GM18951 (cell line): ENCODE results near the gene ETF1.

Source experiments
- POLR2A ChIP-seq: IDR thresholded peaks from 4 replicates; pipeline ENCODE4 v1.6.1; 2011; ENCODE audit warnings: mild to moderate bottlenecking; ENCODE audit not compliant: insufficient read length, insufficient read depth; ENCODE audit errors: extremely low read depth
- in situ Hi-C: fragments of 300-500 bp; cut with MboI; formaldehyde crosslinking; loops from one replicate; pipeline ENCODE4 v1.12.0; 2022; ENCODE audit warnings: low sequenced_read_pairs, mixed read lengths, inconsistent platforms; ENCODE audit not compliant: unreplicated experiment

The ETF1 gene

DNA sequence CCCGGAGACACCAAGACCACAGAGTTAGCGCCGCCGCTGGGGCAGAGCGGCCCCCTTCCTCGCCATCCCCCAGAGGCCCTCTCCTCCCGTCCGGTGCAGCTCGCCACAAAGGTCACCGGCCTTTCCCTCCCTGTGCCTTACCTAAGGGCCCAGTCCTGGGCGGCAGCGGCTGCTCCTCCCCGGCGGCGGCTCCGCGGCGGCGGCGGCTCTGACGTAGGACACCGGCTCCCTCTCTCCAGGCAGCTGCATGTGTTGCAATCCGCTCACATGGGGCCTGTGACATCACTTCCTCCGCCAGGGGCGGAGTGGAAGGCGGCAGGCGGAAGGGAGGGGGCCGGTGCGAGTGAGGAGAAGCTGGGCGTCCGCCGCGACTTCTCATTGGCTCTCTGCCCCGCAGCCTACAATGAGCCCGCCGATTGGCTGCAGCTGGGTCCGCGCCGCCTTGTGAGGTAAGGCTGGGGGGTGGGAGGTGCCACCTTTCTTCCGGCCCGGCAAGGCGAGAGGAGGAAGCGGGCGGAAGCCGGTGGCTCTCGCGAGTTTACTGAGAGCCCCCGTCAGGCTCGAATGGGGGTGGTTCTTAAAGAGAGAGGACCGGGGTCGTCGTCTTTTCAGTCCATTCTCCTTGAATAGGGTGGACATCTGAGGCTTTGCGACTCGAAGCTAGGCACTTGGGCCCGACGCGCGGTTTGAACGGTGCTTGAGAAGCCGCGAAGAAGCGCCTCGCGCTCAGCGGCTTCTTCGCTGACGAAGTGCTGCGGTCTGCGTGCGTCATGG is at the start of gene ETF1:
ETF1 (minus strand) TSS at position 281 of the 774 bp plus-strand sequence. CDS start 318 bp downstream, outside the sequence.
- TF ChIP-seq POLR2A, result peak; percentile 76
- in situ Hi-C loops, result no loop called here

GRCh38 chr5:138588013-138588788 is 45.2 kb upstream of the ETF1 start:
- no peak for TF ChIP-seq POLR2A
- in situ Hi-C loops, result no loop called here

GRCh38 chr5:138585157-138585556 is 42.1 kb upstream of the ETF1 start:
- in situ Hi-C loops, result no loop called here
- TF ChIP-seq POLR2A, result no peak

DNA sequence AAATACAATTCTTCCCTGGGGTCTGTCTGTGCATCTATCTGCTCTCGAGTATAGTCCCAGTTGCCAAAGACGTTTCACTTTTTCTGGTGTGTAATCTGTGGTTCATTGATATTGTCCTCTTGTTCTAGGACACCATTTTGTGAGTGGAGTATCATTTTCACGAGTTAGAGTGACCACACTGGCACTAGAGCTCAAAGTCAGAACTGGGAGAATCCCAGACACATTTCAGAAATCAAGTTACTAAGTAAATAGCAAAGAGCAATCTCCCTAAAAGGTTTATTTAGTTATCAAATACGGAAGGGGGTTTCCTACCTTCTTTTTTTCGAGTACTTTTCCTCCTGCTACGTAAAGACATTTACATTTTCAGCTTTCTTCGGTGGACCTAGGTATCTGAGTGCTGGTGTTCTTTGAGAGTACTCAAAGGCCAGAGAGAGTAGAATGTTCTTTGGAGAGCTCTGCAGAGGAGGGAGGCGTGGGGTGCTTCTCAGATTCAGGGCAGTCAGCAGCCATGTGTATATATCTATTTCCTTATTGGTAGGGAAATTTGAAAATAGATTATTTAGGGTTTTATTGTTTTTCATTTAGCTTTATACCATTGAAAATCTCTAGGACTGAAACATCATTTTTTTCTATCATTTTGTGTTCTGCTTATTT is 41.1 kb upstream of the ETF1 start:
- in situ Hi-C loops, result no loop called here
- no peak for TF ChIP-seq POLR2A

- no peak for TF ChIP-seq POLR2A
- in situ Hi-C loops, result no loop called here
These were observed 39.9 kb upstream of the ETF1 start for GRCh38 chr5:138582959-138583358.

- no peak for TF ChIP-seq POLR2A
- in situ Hi-C loops, result no loop called here
These were observed 37.7 kb upstream of the ETF1 start for GRCh38 chr5:138580777-138581176.

- in situ Hi-C loops, result no loop called here
- TF ChIP-seq POLR2A, result no peak
These were observed 37.0 kb upstream of the ETF1 start for GRCh38 chr5:138580001-138580400.

GRCh38 chr5:138579517-138579863 is 36.5 kb upstream of the ETF1 start:
- TF ChIP-seq POLR2A, result no peak
- in situ Hi-C loops, result no loop called here

GRCh38 chr5:138577452-138577851 is 34.4 kb upstream of the ETF1 start:
- in situ Hi-C loops, result no loop called here

GRCh38 chr5:138575194-138576015 is 32.4 kb upstream of the ETF1 start, which contains the start of gene HSPA9:
Gene HSPA9 (minus strand): TSS chr5:138575401. CDS start chr5:138575318, 83 bp downstream.
- in situ Hi-C loops, result no loop called here
- peak; percentile 87 for TF ChIP-seq POLR2A

More at GRCh38 chr5:138577452-138577851, 34.4 kb upstream of the ETF1 start:
- no peak for TF ChIP-seq POLR2A

DNA sequence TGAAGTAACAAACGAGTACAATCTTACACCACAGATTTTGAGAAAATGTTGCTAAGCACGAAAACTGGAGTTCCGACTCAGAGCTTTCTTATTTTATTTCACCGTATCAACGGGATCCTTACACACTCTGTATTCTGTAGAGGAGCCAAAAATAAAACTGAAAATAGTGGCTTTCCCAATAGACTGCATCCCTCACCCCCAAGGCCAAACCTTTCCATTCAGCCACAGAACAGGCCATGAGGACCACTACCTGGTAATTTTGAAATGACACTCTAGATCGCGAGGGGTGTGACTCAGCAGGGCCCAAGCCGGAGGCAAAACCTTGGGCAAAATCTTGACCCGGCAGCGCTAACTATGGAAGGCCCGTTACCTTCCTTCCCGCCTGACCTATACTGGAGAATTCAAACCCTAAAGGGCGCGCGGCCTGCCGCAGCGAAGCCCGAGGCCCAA is 31.7 kb upstream of the ETF1 start:
- no peak for TF ChIP-seq POLR2A
- in situ Hi-C loops, result no loop called here

DNA sequence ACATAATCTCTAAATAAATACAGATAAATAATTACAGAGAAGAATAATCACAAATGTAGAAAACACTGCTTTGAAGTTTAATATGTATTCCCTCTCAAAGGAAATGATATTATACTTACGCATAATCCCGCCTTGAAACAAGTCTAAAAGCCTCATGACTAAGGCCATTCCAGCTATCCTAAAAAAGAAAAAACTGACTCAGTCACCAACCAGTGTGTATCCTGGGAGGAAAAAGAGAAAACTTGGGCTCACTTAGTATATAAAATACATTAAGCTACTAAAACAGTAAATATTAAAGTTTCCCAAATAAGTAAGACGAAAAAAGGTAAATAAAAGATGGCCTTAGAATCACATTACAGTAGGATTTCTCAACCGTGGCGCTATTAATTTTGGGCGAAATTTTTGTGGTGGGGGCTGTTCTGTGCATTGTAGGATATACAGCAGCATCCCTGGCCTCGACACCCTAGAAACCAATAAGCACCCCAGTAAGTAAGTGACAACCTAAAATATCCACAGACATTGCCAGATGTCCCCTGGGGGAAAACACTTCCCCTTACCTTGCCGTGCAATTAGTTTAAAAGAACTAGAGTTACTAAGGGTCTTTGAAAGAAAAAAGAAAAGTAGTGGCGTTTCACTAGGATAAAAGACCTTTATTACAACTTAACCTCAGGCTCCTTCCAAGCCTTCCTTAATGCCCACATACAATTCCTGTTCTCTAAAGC is 31.1 kb upstream of the ETF1 start:
- TF ChIP-seq POLR2A, result no peak
- in situ Hi-C loops, result no loop called here

DNA sequence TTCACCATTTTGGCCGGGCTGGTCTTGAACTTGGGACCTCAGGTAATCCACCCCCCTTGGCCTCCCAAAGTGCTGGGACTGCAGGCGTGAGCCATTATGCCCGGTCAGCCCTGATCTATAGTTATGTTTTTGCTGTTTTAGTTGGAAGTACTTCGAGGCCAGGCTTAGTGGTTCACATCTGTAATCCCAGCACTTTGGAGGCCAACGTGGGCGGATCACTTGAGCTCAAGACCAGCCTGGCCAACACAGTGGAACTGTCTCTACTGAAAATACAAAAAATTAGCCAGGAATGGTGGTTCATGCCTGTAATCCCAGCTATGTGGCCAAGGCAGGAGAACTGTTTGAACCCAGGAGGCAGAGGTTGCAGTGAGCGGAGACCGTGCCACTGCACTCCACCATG is 30.2 kb upstream of the ETF1 start:
- in situ Hi-C loops, result no loop called here
- no peak for TF ChIP-seq POLR2A
